ENCODE data around the gene TUT4. TPM values are rescaled to one million over a fixed set of nuclear protein-coding genes. Genes with fewer than 3 reads are reported as not detected.

TUT4 gene
- total RNA-seq, 1 experiment from 2014 or later: 67.4 TPM

DNA sequence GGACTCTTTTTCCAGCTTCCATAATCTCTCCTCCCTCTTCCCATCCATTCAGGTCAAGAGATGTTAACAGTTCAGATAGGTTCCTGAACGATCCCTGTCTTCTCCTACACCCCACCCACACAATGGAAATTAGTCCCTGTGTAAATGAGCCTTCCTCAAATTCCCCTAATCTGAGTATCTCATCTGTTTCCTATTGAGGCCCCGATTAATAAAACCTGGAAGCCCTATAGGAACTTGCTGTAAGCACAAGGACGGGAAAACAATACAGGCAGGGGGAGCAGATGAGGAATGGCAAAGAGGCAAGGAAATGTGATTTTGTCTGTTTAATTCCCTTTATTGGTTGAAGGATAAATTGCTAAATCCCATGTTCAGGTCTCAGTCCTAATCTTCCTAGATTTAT, 42.2 kb upstream of the TUT4 start:
- ChIA-PET POLR2A (no interaction called here), CTCF (no interaction called here)
- Histone ChIP-seq H3K27me3 (ENCODE audit: control insufficient read depth, insufficient read depth, low read length) (no peaks in the 10 kb centered on the region), H3K4me1 (ENCODE audit: control insufficient read depth, insufficient read depth, low read length) (no peaks in the 10 kb centered on the region), H3K9me3 (ENCODE audit: control insufficient read depth, insufficient read depth, low read depth, low read length) (no peaks in the 10 kb centered on the region), H3K27ac (ENCODE audit: low read length) (no peak overlapping the region), H3K4me3 (ENCODE audit: low read depth in 2 of 2, low read length in 2 of 2) (no peak overlapping the region), H3K36me3 (ENCODE audit: control insufficient read depth, insufficient read depth, low read length) (no peaks in the 10 kb centered on the region)
- no peak for TF ChIP-seq SIN3A (IDR thresholded peaks at IDR 0.05; ENCODE audit: borderline replicate concordance, insufficient read depth, low read depth, low read length)
- no peak for TF ChIP-seq TCF7L2 (IDR thresholded peaks at IDR 0.05; ENCODE audit: low read depth, low read length)
- TF ChIP-seq, protein P1, sequence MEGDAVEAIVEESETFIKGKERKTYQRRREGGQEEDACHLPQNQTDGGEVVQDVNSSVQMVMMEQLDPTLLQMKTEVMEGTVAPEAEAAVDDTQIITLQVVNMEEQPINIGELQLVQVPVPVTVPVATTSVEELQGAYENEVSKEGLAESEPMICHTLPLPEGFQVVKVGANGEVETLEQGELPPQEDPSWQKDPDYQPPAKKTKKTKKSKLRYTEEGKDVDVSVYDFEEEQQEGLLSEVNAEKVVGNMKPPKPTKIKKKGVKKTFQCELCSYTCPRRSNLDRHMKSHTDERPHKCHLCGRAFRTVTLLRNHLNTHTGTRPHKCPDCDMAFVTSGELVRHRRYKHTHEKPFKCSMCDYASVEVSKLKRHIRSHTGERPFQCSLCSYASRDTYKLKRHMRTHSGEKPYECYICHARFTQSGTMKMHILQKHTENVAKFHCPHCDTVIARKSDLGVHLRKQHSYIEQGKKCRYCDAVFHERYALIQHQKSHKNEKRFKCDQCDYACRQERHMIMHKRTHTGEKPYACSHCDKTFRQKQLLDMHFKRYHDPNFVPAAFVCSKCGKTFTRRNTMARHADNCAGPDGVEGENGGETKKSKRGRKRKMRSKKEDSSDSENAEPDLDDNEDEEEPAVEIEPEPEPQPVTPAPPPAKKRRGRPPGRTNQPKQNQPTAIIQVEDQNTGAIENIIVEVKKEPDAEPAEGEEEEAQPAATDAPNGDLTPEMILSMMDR (IDR thresholded peaks at IDR 0.05): no peak
- no peak for TF ChIP-seq POLR2AphosphoS5 (IDR thresholded peaks at IDR 0.05; ENCODE audit: low read depth, low read length)
- TF ChIP-seq, protein P2, sequence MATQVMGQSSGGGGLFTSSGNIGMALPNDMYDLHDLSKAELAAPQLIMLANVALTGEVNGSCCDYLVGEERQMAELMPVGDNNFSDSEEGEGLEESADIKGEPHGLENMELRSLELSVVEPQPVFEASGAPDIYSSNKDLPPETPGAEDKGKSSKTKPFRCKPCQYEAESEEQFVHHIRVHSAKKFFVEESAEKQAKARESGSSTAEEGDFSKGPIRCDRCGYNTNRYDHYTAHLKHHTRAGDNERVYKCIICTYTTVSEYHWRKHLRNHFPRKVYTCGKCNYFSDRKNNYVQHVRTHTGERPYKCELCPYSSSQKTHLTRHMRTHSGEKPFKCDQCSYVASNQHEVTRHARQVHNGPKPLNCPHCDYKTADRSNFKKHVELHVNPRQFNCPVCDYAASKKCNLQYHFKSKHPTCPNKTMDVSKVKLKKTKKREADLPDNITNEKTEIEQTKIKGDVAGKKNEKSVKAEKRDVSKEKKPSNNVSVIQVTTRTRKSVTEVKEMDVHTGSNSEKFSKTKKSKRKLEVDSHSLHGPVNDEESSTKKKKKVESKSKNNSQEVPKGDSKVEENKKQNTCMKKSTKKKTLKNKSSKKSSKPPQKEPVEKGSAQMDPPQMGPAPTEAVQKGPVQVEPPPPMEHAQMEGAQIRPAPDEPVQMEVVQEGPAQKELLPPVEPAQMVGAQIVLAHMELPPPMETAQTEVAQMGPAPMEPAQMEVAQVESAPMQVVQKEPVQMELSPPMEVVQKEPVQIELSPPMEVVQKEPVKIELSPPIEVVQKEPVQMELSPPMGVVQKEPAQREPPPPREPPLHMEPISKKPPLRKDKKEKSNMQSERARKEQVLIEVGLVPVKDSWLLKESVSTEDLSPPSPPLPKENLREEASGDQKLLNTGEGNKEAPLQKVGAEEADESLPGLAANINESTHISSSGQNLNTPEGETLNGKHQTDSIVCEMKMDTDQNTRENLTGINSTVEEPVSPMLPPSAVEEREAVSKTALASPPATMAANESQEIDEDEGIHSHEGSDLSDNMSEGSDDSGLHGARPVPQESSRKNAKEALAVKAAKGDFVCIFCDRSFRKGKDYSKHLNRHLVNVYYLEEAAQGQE (IDR thresholded peaks at IDR 0.05; ENCODE audit: insufficient read depth in 1 of 2, low read depth in 2 of 2, low read length in 1 of 2): no peak
- in situ Hi-C loops (cut with HindIII; ENCODE audit: low pct_unique_long_range_greater_than_20kb, low sequenced_read_pairs) (no loop called here), intact Hi-C loops (cut with micrococcal nuclease; ENCODE audit: unreplicated experiment) (no loop called here)
- DNase-seq (ENCODE audit: low read depth, low spot score) (no peak), ATAC-seq (no peak)
- no TSS peak for BruUV-seq (replicated peaks)

DNA sequence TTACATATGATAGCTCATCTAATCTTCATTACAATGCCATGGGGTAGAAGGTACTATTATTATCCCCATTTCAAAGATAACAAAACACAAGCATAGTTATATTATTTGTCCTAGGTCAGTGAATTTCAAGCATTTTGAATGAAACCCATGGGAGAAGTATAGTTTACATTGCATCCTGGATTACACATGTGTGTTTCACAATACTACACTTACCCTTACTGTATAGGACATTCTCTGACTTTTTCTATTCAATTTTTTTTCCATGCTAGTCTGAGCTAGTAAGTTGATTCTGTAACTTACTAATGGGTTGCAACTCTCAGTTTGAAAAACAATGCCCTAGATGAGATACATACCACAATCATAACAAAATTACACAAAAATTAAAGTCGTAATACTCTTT, 40.6 kb upstream of the TUT4 start:
- in situ Hi-C loops (cut with HindIII; ENCODE audit: low pct_unique_long_range_greater_than_20kb, low sequenced_read_pairs): no loop called here
- ChIA-PET CTCF (interaction anchor here (0.5 kb wide), 1 partner anchor 232 kb away, joined by 12 read pairs; no protein-coding TSS in a partner anchor), POLR2A (no interaction called here)
- no TSS peak for BruUV-seq (replicated peaks)
- DNase-seq (ENCODE audit: low read depth, low spot score): no peak
- no peak for ATAC-seq
- H3K36me3 ChIP-seq (ENCODE audit: control insufficient read depth, insufficient read depth, low read length): no peaks in the 10 kb centered on the region
- intact Hi-C loops (cut with micrococcal nuclease; ENCODE audit: unreplicated experiment): no loop called here
- TF ChIP-seq, protein P1 (IDR thresholded peaks at IDR 0.05): no peak
- TF ChIP-seq SIN3A (IDR thresholded peaks at IDR 0.05; ENCODE audit: borderline replicate concordance, insufficient read depth, low read depth, low read length) (no peak), POLR2AphosphoS5 (IDR thresholded peaks at IDR 0.05; ENCODE audit: low read depth, low read length) (no peak), TCF7L2 (IDR thresholded peaks at IDR 0.05; ENCODE audit: low read depth, low read length) (no peak)
- TF ChIP-seq, protein P2 (IDR thresholded peaks at IDR 0.05; ENCODE audit: insufficient read depth in 1 of 2, low read depth in 2 of 2, low read length in 1 of 2): no peak
- H3K27me3 ChIP-seq (ENCODE audit: control insufficient read depth, insufficient read depth, low read length): no peaks in the 10 kb centered on the region; the same call in 1 of the 2 replicates
- no peak overlapping the region for H3K27ac ChIP-seq (ENCODE audit: low read length)
- no peaks in the 10 kb centered on the region for H3K4me1 ChIP-seq (ENCODE audit: control insufficient read depth, insufficient read depth, low read length)
- no peak overlapping the region for H3K4me3 ChIP-seq (ENCODE audit: low read depth in 2 of 2, low read length in 2 of 2)
- H3K9me3 ChIP-seq (ENCODE audit: control insufficient read depth, insufficient read depth, low read depth, low read length): no peaks in the 10 kb centered on the region

All from Panc1 (cell line).